GM23338 (cell line): ENCODE measurements around the gene FRMD3.

ENCODE experiments used
- CTCF ChIP-seq, 2 experiments: fragments of 200-600 bp in 1 of 2; sonication (generic) in 1 of 2; conservative IDR thresholded peaks; 2 replicates each; pipeline versions ENCODE4 v1.5.1 to v1.6.1; 2016 to 2017; ENCODE audit warnings: antibody characterized with exemption in 2 of 2, low read depth in 2 of 2, mild to moderate bottlenecking in 2 of 2, moderate library complexity in 1 of 2
- REST ChIP-seq: IDR thresholded peaks from one replicate; pipeline ENCODE4 v1.6.1; 2018; ENCODE audit warnings: antibody characterized with exemption; ENCODE audit not compliant: unreplicated experiment

- TF ChIP-seq CTCF (conservative IDR thresholded peaks at IDR 0.05; ENCODE audit: low read depth in 2 of 2) (no peak), REST (no peak)
Observed at GRCh38 chr9:83557317-83557716, 19.1 kb upstream of the FRMD3 start.
